Measurements from ENCODE around the gene BCL7B.
"Not testable (repeated sequence)": the region's sequence is repeated elsewhere in the genome, so short reads cannot be mapped to it uniquely, and the experiment has no call there.

Gene BCL7B

DNA sequence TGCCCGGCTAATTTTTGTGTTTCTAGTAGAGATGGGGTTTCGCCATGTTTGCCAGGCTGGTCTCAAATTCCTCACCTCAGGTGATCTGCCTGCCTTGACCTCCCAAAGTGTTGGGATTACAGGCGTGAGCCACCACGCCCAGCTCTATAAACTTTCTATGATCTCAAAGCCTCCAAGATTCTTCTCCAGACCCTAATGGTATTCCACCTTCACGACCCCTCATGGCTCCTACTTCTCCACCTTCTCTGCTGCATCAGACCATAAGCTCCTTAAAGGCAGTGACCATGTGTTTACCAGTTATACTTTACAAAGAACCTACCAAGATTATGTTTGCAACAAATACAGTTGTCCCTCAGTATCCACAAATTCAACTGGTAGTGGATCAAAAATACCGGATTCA, 25.3 kb downstream of the BCL7B start:
- DNase-seq = no peak

DNA sequence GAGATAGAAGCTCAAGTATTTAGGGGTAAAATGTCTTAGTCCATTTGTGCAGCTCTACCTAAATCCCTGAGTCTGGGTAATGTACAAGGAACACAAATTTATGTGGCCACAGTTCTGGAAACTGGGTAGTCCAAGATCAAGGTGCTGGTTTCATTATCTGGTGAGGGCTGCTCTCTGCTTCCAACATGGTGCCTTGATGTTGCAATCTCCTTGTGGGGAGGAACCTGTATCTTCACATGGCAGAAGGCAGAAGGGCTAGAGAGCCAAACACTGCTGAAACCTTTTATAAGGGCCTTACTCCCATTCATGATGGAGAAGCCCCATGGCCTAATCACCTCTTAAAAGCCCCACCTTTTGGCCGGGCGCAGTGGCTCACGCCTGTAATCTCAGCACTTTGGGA, 26.7 kb downstream of the BCL7B start:
- DNase-seq = no peak

DNA sequence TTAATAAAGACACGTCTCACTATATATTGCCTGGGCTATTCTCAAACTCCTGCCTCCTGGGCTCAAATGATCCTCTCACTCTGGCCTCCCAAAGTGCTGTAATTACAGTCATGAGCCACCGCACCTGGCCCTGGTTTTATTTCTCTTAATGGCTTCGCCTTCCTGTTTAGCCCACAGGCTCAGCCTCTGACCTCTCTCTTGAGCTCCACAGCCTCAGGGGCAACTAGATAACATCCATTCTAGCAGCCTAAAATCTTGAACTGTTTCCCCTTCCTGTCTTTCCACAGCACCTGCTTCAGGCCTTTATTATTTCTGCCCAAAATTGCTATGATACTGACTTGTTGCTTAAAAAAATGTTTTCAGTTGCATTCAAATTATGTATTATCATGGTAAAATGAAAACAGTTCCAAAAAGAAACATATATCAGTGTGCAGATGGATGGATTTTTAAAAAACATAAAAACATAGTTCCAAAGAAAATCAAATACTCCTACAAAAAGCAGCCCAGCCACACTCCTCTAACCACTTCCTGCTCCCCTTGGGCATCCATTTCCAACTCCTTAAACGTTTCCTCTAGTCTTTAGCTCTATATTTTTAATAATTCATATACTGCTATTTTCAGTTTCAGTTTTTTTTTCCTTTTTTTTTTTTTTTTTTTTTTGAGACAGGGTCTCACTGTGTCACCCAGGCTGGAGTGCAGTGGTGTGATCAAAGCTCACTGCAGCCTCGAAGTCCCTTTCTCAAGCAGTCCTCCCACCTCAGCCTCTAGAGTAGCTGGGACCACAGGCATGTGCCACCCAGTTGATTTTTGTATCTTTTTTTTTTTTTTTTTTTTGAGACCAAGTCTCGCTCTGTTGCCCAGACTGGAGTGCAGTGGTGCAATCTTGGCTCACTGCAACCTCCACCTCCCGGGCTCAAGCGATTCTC, 30.3 kb downstream of the BCL7B start:
- no peak for DNase-seq

DNA sequence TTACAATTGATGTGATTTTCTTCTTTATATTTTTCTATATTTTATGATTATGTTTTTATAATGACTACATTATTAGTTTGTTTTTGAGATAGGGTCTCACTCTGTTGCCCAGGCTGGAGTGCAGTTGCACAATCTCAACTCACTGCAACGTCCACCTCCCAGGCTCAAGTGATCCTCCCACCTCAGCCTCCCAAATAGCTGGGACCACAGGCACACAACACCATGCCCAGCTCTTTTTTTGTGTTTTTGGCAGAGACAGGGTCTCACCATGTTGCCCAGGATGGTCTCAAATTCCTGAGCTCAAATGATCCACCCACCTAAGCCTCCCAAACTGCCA, 31.4 kb downstream of the BCL7B start:
- DNase-seq = not testable (repeated sequence)

DNA sequence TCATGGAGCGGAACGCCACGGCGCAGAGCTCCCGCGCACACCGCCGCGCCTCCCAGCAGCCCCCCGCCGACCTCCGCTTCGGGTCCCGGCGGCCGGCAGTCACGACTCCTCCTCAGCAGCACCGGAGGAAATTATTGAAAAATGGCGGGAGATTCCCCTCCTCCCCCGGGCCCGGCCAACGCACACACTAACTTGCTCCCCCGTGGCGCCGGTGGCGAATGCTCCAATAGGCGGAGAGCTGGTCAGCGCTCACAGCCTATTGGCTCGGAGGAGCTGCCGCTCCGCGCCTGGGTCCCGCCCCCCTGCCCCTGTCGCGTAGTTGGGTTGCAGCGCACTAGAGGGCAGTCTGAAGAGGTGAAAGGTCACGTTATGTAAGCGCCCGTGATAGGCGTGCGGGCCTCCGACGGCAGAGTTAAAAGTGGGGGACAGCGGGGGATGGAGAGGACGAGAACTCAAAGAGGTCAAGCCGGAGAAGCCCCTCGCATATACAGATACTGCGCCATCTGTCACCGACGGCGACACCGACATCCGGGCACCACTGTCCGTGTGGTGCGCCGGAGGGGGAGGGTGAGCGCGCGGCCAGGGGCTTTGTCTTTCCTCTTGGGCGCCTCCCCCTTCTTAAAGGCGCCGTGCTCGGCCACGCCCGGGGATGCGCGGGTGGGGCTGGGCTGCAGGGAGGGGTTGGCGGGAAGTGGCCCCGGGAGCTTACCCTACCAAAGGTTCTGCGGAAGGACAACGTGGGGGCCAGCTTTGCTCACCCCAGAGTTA, 35.2 kb downstream of the BCL7B start, which contains the start of gene BAZ1B:
BAZ1B (minus strand) TSS at position 189 of the 768 bp plus-strand sequence. CDS start 360 bp downstream, outside the sequence.
- peak; percentile 98 for DNase-seq

DNA sequence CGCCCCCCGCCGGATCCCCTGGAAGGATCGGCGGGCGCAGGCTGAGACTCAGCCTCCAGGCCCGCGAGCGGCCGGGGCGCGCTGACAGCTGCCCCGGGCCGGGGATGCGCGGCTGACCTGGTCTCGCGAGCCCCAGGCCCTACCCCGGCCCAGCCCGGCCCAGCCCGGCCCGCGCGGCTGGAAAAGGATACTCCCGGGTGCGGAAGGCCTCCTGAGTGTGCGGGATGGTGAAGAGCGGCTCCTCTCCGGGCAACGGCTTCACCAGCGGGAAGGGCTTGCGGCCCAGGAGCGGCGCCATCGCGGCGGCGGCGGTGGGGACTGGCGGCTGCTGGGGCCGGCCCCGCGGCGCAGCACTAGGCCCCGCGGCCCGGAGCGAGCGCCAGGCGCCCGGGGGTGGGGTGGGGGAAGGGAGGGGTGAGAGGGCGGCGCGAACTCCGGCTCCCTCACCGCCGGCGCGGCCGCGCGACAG, 35.8 kb downstream of the BCL7B start:
- no peak for DNase-seq

DNA sequence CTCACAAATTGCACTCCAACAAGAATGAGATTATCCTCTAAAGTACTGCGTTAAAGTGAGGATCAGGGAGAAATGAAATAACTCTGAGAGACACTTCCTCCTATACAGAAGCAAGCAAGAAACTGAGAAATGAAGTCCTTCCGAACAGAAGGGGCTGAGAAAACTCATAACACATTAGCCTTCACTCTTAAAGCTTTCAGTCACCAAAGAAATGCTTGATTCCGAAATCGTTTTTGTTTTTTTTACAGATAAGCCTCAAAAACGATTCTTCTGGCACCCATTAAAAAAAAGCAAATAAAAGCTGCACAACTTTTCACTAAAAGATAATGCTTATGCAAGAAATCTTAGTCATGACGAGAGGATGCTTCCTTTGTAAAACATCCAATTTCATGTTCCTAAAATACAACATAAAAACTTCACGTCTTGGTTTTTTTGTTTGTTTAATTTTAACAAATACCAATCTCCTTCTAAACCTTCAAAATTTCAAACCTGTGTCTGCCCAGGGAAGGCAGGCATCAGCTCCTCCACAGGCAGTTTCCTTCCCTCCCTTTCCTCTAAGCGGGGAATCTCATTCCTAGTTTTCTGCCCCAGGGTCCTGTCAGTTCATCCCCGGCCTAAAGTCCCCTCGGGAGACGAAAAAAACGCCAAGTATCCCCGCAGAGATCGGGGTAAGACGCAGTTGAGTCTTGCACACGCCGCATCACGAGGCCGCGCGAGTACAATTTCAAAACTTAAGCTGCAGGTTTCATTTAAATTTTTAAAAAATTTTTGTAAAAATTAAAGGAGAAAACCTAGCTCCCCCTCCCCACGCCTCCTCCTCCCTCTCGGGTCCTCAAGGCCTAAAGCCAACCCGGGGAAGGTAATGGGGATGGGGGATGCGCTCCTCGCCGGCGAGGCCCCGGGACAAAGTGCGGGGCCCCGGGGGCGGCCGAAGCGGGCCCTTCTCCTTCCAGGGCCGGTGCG, 36.5 kb downstream of the BCL7B start:
- peak; percentile 11 for DNase-seq

DNA sequence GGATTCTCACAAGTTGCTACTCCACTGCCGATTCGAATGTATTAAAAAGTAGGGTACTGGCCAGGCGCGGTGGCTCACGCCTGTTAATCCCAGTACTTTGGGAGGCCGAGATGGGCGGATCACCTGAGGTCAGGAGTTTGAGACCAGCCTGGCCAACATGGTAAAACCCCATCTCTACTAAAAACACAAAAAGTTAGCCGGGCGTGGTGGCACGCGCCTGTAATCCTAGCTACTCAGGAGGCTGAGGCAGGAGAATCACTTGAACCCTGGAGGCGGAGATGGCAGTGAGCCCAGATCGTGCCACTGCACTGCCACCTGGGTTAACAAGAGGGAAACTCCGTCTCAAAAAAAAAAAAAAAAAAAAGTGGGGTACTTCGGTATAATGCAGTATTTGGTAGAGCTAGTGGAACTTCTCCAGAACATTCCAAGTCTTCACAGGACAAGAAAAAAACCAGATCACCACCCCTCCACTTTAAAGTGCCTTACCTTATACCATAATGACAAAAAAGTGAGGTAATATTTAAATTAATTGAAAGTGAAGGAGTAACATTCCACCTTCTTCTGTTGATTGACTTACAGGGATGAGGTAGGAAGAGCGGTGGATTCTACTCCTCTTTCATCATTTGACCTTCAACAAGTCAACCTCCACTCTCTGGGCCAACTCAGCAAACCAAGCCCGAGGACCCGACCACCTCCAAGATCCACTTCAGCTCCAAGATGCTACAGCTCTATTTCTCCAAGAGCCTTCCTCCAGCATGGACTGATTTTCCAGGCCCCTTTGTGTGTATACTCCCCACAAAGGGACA, 37.4 kb downstream of the BCL7B start:
- peak; percentile 53 for DNase-seq

DNA sequence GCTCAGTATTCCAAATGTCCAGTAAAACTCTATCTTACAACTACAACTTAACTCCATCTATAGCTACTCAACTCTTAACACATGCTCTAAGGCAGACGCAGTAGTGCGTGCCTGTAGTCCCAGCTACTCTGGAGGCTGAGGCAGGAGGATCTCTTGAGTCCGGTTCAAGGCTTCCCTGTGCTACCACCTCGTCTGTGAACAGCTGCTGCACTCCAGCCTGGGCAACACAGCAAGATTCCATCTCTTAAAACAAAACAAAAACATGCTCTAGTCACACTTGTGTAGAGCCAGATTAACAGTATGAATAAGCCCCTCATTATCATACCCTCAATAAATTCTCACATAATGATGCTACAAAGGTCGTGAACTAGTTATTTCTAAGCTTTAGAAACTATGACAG, 39.0 kb downstream of the BCL7B start:
- DNase-seq = no peak

DNA sequence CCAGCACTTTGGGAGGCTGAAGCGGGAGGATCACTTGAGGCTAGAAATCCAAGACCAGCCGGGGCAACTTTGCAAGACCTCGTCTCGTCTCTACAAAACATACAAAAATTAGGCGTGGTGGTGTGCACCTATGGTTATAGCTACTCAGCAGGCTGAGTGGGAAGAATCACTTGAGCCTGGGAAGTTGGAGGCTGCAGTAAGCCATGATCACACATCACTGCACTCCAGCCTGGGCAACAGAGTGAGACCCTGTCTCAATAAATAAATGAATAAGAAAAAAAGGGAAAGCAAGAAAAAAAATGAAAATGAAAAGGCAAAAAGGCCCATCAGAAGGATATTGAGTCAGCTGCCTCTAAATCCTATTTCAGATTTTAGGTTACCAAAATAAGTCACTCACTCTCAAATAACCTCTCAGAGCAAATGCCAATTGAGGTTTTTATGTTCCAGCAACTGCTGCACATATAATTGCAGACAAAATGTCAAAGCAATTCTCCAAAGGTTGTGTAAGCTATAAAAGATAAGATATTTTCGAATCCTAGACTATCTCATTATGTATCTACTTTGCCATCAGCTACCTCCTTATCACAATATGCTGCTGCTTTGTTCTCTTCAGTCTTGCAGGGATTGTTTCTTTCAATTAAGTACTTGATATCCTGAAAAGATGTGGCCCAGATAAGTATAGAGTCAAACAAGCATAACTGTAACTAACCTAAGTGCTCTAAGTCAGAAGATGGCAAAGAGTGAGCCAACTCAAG, 40.1 kb downstream of the BCL7B start:
- DNase-seq = no peak

DNA sequence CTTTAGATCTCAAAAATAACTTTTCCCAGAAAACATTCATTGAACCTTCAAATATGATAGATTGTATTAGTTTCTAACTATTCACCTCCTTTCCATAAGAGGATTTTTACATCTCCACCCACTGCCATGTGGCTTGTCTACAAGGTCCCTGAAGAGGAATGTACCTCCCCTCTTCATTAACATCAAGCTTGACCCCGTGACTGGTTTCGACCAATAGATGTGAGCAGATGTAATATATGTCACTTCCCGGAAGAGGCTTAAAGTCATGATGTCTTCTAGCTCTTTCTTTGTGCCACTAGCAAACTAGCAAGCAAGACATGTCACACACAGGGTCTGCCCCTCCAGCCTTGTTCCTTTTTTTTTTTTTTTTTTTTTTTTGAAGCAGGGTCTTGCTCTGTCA, 42.3 kb downstream of the BCL7B start:
- peak; percentile 22 for DNase-seq

DNA sequence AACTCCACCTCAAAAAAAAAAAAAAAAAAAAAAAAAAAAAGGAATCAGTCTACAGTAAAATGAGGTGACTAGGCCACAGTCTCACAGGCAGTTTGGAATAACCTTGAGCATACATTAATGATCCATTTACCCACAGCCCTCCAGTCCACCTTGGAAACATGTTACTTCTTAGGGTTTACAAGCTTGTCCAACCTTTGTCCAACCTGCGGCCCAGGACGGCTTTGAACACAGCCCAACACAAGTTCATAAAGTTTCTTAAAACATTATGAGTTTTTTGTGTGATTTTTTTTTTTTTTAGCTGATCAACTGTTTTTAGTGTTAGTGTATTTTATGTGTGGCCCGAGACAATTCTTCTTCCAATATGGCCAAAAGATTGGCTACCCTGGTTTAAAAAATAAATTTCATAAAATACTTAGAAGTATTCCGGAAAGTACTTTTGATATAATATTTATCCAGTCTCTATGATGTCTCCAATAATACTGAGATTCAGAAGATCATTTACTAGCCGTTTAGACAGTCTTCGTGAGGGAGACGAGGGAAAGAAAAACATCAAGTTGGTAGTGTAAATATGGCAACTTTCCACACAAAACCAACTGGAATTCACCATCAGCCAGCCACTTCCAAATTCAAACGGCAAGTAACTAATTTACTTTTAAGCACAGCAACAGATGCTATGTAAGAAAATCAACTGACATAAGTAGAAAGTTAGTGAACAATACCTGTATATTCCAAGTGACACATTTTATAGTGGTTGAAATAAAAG, 45.3 kb downstream of the BCL7B start:
- DNase-seq = no peak

DNA sequence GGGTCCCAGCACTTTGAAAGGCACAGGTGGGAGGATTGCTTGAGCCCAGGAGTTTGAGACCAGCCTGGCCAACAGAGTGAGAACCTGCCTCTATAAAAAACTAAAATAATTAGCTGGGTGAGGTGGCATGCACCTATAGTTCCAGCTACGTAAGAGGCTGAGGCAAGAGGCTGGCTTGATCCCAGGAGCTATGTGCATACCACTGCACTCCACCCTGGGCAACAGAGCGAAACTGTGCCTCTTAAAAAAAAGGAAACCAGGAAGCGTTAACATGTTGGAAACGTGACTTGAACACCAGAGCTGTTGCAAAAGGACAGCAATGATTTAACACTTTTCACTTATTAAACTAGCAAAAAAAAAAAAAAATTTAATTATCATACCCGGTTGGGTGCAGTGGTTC, 48.0 kb downstream of the BCL7B start:
- no peak for DNase-seq

DNA sequence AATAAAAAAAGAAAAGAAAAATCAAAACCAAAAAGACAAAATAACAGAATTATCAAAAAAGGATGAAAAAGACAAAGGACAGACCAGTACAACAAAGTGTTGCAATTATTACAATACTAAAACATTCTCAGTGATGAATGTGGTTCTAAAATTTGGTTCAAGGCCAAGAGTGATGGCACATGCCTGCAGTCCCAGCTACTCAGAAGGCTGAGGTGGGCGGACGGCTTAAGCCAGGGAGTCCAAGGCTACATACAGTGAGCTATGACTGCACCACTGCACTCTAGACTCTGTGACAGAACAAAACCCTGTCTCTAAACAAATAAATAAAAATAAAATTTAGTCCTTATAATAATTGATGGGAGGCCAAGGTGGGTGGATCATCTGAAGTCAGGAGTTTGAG, 49.9 kb downstream of the BCL7B start:
- DNase-seq = no peak

DNA sequence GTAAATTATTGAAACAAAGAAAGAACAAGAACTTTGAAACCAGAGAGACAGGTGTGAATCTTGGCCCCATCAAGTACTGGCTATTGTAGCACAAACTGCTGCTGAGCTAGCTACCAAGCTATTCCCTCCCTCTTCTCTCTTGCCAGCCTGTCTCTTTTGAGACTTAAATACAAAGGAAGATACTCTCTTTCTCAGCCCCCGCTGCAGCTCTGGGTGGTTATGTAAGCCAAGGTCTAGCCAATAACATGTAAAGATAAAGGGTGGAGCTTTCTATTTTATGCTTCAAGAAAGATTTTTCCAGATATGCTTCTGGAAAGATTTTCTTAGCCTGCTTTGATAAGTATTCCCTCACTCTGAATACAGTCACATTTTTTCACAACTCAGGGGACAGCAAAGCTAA, 52.6 kb downstream of the BCL7B start:
- DNase-seq = no peak

DNA sequence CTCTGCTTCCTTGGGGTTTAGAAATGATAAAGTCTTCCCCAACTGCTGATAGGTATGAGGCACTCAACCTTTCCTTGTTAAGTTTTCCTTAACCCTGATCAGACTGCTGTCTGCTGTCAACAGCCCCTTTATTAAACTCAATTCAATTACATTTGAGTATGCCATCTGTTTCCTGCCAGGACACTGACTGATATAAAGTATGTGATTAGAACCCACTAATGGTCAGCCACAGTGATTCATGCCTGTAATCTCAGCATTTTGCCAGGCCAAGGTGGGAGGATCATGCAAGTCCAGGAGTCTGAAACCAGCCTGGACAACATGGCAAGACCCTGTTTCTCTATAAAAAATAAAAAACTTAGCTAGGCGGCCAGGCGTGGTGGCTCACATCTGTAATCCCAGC, 53.5 kb downstream of the BCL7B start:
- no peak for DNase-seq

DNA sequence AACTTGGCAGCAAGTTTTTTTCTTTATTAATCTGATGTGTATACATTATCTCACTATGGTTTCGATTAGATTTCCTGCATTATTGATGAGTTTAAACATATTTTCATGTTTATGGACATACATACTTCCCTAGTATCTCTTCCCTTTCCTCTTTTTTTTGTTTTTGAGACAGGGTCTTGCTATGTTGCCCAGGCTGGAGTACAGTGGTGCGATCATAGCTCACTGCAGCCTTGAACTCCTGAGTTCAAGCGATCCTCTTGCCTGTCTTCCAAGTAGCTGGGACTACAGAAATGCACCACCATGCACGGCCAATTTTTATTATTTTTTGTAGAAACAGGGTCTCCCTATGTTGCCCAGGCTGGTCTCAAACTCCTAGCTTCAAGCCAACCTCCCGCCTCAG, 54.3 kb downstream of the BCL7B start:
- DNase-seq = no peak

DNA sequence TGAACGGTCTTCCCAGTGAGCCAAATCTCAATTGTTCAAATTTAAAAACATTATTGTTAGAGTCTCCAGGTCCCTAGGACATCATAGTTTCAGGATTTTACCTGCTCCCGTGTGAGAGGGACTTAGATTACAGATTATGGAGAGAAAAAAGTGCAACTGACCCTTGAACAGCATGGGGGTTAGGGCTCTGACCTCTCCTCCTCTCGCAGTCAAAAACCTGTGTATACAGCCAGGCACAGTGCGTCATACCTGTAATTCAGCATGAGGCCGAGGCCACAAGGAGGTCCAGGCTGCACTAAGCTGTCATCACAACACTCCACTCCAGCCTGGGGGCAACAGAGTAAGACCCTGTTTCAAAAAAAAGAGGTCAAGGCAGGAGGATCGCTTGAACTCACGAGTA, 60.9 kb downstream of the BCL7B start:
- no peak for DNase-seq

DNA sequence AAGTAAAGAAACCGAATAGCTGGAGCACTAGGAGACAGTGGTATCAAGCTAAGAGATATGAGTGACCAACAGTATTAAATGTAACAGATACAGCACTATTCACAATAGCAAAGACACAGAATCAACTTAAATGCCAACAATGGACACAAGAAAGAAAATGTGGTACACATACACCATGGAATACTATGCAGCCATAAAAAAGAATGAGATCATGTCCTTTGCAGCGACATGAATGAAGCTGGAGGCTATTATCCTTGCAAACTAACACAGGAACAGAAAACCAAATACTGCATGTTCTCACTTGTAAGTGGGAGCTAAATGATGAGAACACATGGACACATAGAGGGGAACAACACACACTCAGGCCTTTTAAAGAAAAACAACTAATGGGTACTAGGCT, 62.0 kb downstream of the BCL7B start:
- DNase-seq = not testable (repeated sequence)

DNA sequence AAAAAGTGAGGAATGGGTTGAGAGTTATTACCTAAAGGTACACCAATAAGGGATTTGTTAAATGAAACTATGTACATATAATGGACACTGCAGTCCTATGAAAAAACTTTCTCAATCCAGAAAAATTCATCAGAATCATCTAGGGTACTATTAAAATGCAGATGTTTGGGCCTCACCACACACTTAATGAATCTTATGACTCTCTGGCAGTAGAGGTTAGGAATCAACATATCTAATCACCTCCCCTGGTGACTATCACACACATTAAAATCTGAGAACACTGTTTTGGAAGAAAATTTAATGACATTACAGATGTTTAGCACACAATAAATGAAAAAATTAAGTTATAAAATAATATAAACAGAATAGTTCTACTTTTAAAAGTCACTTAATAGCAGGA, 67.5 kb downstream of the BCL7B start:
- DNase-seq = no peak

All from CD4-positive, alpha-beta T cell treated with Interleukin-10 for 1 hour (primary cell).